Breast epithelium (tissue), 4 donors: ENCODE measurements around the gene MIF. TPM values are rescaled to one million over a fixed set of nuclear protein-coding genes. Genes with fewer than 3 reads are reported as not detected.
"Not testable (repeated sequence)": the region's sequence is repeated elsewhere in the genome, so short reads cannot be mapped to it uniquely, and the experiment has no call there.

Experiments
- DNase-seq, 2 donors: peaks; one replicate each; pipeline ENCODE4 v3.0.0-alpha.2; 2019; ENCODE audit warnings: low spot score in 2 of 2
- H3K27ac ChIP-seq, 2 donors: fragments of 200-600 bp; sonication (generic) in 1 of 2; one replicate each; pipeline ENCODE4 v1.5.1; 2016 to 2019; ENCODE audit warnings: mild to moderate bottlenecking in 1 of 2
- H3K27me3 ChIP-seq, 2 donors: fragments of 200-600 bp; sonication (generic) in 1 of 2; one replicate each; pipeline versions ENCODE4 v1.5.1 to v1.6.0; 2017 to 2019; ENCODE audit warnings: control low read depth in 1 of 2, mild to moderate bottlenecking in 1 of 2
- H3K36me3 ChIP-seq: fragments of 200-600 bp; one replicate; pipeline ENCODE4 v1.5.1; 2019
- H3K4me1 ChIP-seq, 2 donors: fragments of 200-600 bp; sonication (generic); one replicate each; pipeline ENCODE4 v1.5.1; 2016 to 2019; ENCODE audit warnings: control low read depth in 1 of 2
- H3K4me3 ChIP-seq, 3 donors: fragments of 200-600 bp; sonication (generic); 1 replicate in 2 of 3; 2 replicates in 1 of 3; pipeline ENCODE4 v1.5.1; 2016 to 2019; ENCODE audit warnings: mild to moderate bottlenecking in 3 of 3, moderate library complexity in 2 of 3
- H3K9me3 ChIP-seq, 2 donors: fragments of 200-600 bp; sonication (generic) in 1 of 2; one replicate each; pipeline ENCODE4 v1.5.1; 2016 to 2019; ENCODE audit warnings: control low read depth in 1 of 2
- POLR2A ChIP-seq: fragments of 450-650 bp; IDR thresholded peaks from one replicate; pipeline ENCODE4 v1.6.1; 2016; ENCODE audit warnings: antibody characterized with exemption, mild to moderate bottlenecking, moderate library complexity
- POLR2AphosphoS5 ChIP-seq, 3 donors: sonication (generic); formaldehyde crosslinking; IDR thresholded peaks; one replicate each; pipeline ENCODE4 v1.6.1; 2017; ENCODE audit warnings: antibody characterized with exemption in 3 of 3
- intact Hi-C: fragments of 100-400 bp; cut with DNase I; formaldehyde crosslinking; loops from one replicate; pipeline ENCODE4 v1.15.1; 2023; ENCODE audit warnings: low total_unique reads
- total RNA-seq, 3 donors: library from RNA; depleted of rRNA; stranded (reverse); fragments of >200 nt; gene quantifications; one replicate each; pipeline ENCODE4 v1.1.0, GENCODE V29; 2016
- TF ChIP-seq, protein P1 (sequence below), 3 donors: fragments of 450-650 bp; IDR thresholded peaks; one replicate each; pipeline ENCODE4 v1.5.1; 2016 to 2017; ENCODE audit warnings: antibody characterized with exemption in 3 of 3, mild to moderate bottlenecking in 3 of 3, moderate library complexity in 3 of 3

Gene MIF
- total RNA-seq, 3 donors from 2014 or later, result 191 to 466 (median 261) TPM

DNA sequence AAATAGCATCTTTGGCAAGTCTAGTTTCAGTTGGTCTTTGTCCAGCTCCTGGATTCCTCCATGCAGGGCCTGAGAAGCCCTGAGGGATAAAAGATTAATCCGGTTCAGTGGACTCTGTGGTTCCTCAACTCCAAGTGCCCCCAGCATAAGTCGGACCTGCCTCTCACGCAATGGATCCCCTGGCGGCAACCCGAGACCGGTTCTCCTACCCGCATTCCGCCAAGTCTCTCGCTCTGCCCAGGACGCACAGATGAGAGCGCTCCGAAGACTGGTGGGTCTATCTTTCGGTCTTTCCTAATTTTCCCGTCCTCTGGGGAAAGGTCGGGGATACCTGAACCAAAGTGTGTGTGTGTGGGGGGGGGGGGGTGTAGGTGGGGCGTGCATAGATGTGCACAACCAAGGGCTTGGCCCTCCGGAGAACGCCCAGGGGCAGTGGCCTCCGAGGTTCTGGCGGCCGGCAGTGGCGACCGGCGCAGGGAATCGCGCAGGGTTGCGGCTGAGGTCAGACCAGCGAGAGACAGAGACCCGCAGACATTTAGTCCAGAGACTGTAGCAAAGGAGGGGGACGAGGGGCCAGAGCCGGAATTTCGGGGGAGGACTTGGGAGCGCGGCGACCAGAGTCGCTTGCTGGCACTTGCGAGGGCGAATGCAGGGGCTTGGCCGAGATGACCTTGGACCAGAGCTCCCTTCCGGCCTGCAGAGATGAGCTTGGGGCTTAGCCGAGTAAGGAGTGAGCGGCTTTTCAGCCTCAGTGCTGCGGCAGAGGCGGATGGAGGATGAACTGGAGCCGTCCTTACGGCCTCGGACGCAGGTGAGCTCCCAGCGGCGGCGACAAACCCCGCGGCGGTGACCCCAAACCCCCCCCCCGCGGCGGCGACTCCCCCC lies 37.2 kb upstream of the MIF start:
- intact Hi-C loops, result no loop called here
- DNase-seq, result peak; percentile 48 to 69
- no peaks in the 10 kb centered on the region for H3K9me3 ChIP-seq

DNA sequence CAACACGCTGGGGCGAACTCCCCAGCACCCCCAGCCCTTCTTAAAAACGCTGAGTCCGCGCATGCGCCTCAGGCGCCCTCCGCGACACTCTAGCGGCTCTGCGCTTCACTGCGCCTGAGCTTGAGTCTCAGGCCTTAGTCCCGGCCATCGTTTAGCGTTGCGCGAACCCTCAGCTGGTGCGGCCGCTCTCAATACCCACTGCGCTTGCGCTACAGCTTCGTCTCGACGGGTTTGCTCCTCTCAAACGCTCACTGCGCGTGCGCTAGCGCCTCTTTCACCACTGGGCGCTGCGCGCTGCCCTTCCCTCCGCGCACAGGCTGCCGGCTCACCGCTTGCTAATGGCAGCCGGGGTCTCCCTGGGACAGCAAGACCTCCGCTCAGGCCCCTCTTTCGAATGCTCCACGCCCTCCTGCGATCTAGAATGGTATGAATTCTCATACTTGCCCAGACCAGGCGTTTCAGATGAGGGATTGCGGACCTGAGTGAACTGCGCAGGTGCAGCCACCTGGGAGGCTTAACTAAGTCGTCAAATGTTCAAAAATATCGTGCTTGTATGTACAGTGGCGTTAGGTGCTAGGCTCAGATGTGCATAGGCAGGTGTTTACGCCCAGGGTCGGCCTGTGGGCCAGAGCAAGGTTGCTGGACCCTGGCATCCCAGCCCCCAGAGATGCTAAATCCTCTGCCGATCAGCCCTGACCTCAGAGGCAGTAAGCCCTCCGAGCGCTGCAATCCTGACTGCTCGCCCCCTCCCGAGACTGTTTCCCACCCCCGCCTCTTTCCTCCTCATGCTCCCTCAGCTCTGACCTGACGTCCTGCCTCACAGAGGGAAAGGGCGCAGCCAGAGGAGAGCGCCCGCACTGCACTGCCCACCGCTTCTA lies 36.3 kb upstream of the MIF start, which contains the start of gene SLC2A11:
SLC2A11 (plus strand) TSS at position 270 of the 878 bp plus-strand sequence; CDS start at position 395, 125 bp downstream.
- DNase-seq, result peak; percentile 90 to 93
- no peaks in the 10 kb centered on the region for H3K36me3 ChIP-seq
- H3K4me3 ChIP-seq, result peak within 1 kb of the TSS; percentile 49 to 77 (median 61)
- peak within 1 kb of the TSS; percentile 86 to 92 for H3K27ac ChIP-seq
- TF ChIP-seq, protein P1, sequence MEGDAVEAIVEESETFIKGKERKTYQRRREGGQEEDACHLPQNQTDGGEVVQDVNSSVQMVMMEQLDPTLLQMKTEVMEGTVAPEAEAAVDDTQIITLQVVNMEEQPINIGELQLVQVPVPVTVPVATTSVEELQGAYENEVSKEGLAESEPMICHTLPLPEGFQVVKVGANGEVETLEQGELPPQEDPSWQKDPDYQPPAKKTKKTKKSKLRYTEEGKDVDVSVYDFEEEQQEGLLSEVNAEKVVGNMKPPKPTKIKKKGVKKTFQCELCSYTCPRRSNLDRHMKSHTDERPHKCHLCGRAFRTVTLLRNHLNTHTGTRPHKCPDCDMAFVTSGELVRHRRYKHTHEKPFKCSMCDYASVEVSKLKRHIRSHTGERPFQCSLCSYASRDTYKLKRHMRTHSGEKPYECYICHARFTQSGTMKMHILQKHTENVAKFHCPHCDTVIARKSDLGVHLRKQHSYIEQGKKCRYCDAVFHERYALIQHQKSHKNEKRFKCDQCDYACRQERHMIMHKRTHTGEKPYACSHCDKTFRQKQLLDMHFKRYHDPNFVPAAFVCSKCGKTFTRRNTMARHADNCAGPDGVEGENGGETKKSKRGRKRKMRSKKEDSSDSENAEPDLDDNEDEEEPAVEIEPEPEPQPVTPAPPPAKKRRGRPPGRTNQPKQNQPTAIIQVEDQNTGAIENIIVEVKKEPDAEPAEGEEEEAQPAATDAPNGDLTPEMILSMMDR (IDR thresholded peaks at IDR 0.05), result peak; percentile 24 to 44 (median 27)
- TF ChIP-seq POLR2AphosphoS5 (IDR thresholded peaks at IDR 0.05) (peak; percentile 46 to 79 (median 69)), POLR2A (peak; percentile 46)
- intact Hi-C loops, result no loop called here
- H3K4me1 ChIP-seq, result no peaks in the 10 kb centered on the region
- H3K27me3 ChIP-seq, result no peaks in the 10 kb centered on the region
- H3K9me3 ChIP-seq, result no peaks in the 10 kb centered on the region

More for the DNA sequence above, 37.2 kb upstream of the MIF start:
- H3K27ac ChIP-seq, result peak overlapping the region; percentile 86 to 92
- no peaks in the 10 kb centered on the region for H3K27me3 ChIP-seq
- peak overlapping the region; percentile 49 to 77 (median 61) for H3K4me3 ChIP-seq
- no peaks in the 10 kb centered on the region for H3K4me1 ChIP-seq
- TF ChIP-seq, protein P1 (IDR thresholded peaks at IDR 0.05), result no peak
- no peak for TF ChIP-seq POLR2AphosphoS5 (IDR thresholded peaks at IDR 0.05)
- TF ChIP-seq POLR2A, result no peak
- H3K36me3 ChIP-seq, result no peaks in the 10 kb centered on the region

DNA sequence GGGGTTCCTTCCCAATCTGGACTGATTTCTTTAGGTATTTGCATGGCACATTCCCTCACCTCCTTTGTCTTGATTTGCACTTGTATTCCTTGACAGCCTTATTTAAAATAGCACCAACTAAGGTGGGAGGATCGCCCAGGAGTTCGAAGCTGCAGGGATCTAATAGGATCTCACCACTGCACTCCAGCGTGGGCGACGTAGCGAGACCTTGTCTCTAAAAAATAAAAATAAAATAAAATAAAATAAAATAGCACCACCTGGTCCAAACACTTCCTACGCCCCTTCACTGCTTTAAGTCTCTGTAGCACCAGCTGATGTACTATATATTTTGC lies 35.7 kb upstream of the MIF start:
- intact Hi-C loops, result no loop called here
- Histone ChIP-seq H3K9me3 (no peaks in the 10 kb centered on the region), H3K27ac (no peak overlapping the region)

DNA sequence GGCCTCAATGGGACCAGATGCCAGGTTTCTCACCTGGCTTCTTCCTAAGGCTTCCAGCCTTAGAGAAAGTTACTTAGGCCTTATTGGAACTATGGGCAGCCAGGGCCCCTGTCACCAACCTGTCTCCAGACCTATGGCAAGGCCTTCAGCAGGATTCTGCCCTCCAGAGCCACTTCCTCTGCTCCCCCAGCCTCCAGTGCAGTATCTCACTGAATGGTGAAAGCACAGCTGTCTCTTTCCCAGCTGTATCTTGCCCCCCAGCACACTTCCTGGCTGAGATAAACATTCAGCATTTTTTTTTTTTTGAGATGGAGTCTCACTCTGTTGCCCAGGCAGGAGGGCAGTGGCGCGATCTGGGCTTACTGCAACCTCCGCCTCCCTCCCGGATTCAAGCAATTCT lies 35.0 kb upstream of the MIF start:
- Histone ChIP-seq H3K4me1 (no peaks in the 10 kb centered on the region), H3K27me3 (no peaks in the 10 kb centered on the region), H3K36me3 (no peaks in the 10 kb centered on the region), H3K9me3 (no peaks in the 10 kb centered on the region), H3K27ac (no peak overlapping the region), H3K4me3 (no peak overlapping the region)
- TF ChIP-seq, protein P1 (IDR thresholded peaks at IDR 0.05), result no peak
- TF ChIP-seq POLR2A, result no peak
- no peak for TF ChIP-seq POLR2AphosphoS5 (IDR thresholded peaks at IDR 0.05)
- no peak for DNase-seq
- intact Hi-C loops, result no loop called here

More for the DNA sequence above, 35.7 kb upstream of the MIF start:
- TF ChIP-seq POLR2A (no peak), POLR2AphosphoS5 (IDR thresholded peaks at IDR 0.05) (no peak)
- TF ChIP-seq, protein P1 (IDR thresholded peaks at IDR 0.05), result no peak
- peak overlapping the region; percentile 49 to 77 (median 61) for H3K4me3 ChIP-seq
- H3K4me1 ChIP-seq, result no peaks in the 10 kb centered on the region
- no peaks in the 10 kb centered on the region for H3K27me3 ChIP-seq
- DNase-seq, result no peak
- no peaks in the 10 kb centered on the region for H3K36me3 ChIP-seq

DNA sequence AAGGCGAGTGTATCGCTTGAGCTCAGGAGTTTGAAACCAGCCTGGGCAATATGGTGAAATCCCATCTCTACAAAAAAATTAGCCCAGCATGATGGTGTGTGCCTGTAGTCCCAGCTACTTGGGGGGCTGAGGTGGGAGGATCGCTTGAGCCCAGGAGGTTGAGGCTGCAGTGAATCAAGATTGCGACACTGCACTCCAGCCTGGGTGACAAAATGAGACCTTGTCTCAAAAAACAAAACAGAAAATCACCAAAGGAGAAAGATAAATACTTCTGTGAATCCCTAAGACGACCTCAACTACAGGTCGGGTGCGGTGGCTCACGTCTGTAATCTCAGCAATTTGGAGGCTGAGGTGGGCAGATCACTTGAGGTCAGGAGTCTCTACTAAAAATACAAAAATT lies 34.0 kb upstream of the MIF start:
- intact Hi-C loops, DNase-seq, H3K4me1 ChIP-seq, H3K36me3 ChIP-seq, H3K9me3 ChIP-seq, H3K27me3 ChIP-seq, H3K27ac ChIP-seq, H3K4me3 ChIP-seq: not testable (repeated sequence)
